ENCODE measurements around the gene IKZF1.

IKZF1 gene

GRCh38 chr7:50308532-50309385 is 4.2 kb downstream of the IKZF1 start:
- DNase-seq (ENCODE audit: low spot score): no peak

GRCh38 chr7:50309721-50310120 is 5.2 kb downstream of the IKZF1 start:
- DNase-seq (ENCODE audit: low spot score): no peak

- DNase-seq (ENCODE audit: low spot score): no peak
Measured at GRCh38 chr7:50310361-50310760, 5.8 kb downstream of the IKZF1 start.

GRCh38 chr7:50310956-50311355 is 6.4 kb downstream of the IKZF1 start:
- no peak for DNase-seq (ENCODE audit: low spot score)

GRCh38 chr7:50312250-50313162 is 8.0 kb downstream of the IKZF1 start:
- DNase-seq (ENCODE audit: low spot score): no peak

GRCh38 chr7:50314836-50315592 is 10.5 kb downstream of the IKZF1 start:
- DNase-seq (ENCODE audit: low spot score): no peak

- DNase-seq (ENCODE audit: low spot score): no peak
Measured at GRCh38 chr7:50315739-50316671, 11.5 kb downstream of the IKZF1 start.

- no peak for DNase-seq (ENCODE audit: low spot score)
Measured at GRCh38 chr7:50317221-50317678, 12.7 kb downstream of the IKZF1 start.

GRCh38 chr7:50317697-50318669 is 13.5 kb downstream of the IKZF1 start:
- no peak for DNase-seq (ENCODE audit: low spot score)

GRCh38 chr7:50321487-50322067 is 17.1 kb downstream of the IKZF1 start:
- no peak for DNase-seq (ENCODE audit: low spot score)

GRCh38 chr7:50324113-50324512 is 19.6 kb downstream of the IKZF1 start:
- no peak for DNase-seq (ENCODE audit: low spot score)

GRCh38 chr7:50327443-50327842 is 22.9 kb downstream of the IKZF1 start:
- DNase-seq (ENCODE audit: low spot score): no peak

- no peak for DNase-seq (ENCODE audit: low spot score)
Measured at GRCh38 chr7:50329775-50330174, 25.3 kb downstream of the IKZF1 start.

- no peak for DNase-seq (ENCODE audit: low spot score)
Measured at GRCh38 chr7:50330254-50330653, 25.7 kb downstream of the IKZF1 start.

GRCh38 chr7:50330696-50331095 is 26.2 kb downstream of the IKZF1 start:
- no peak for DNase-seq (ENCODE audit: low spot score)

GRCh38 chr7:50331564-50332208 is 27.2 kb downstream of the IKZF1 start:
- DNase-seq (ENCODE audit: low spot score): no peak

GRCh38 chr7:50332241-50333165 is 28.0 kb downstream of the IKZF1 start:
- no peak for DNase-seq (ENCODE audit: low spot score)

- no peak for DNase-seq (ENCODE audit: low spot score)
Measured at GRCh38 chr7:50333221-50333651, 28.7 kb downstream of the IKZF1 start.
